Central memory CD8-positive, alpha-beta T cell (primary cell): ENCODE measurements around the gene CBLN1.

ENCODE experiments used
- ATAC-seq: fragments of 150-1000 bp; cut with Tn5 transposase; replicated peaks from 2 replicates; pipeline ENCODE4 v1.10.0; 2022; ENCODE audit warnings: mild to moderate bottlenecking, moderate FRiP score, moderate number of reproducible peaks; ENCODE audit not compliant: poor library complexity, severe bottlenecking; ENCODE audit errors: extremely low read depth
- DNase-seq, 2 donors: peaks; one replicate each; pipeline ENCODE4 v3.0.0; 2021; ENCODE audit warnings: low spot score in 2 of 2
- H3K27ac Mint-ChIP-seq: one replicate; pipeline ENCODE4 v1.8.0; 2022; ENCODE audit warnings: low read depth, mild to moderate bottlenecking, moderate library complexity, mixed read lengths
- H3K27me3 Mint-ChIP-seq: one replicate; pipeline ENCODE4 v1.8.0; 2022; ENCODE audit warnings: mixed read lengths
- H3K36me3 Mint-ChIP-seq: one replicate; pipeline ENCODE4 v1.8.0; 2022; ENCODE audit warnings: mild to moderate bottlenecking, moderate library complexity, mixed read lengths; ENCODE audit not compliant: insufficient read depth
- H3K4me1 Mint-ChIP-seq: one replicate; pipeline ENCODE4 v1.8.0; 2022; ENCODE audit warnings: mixed read lengths
- H3K4me3 Mint-ChIP-seq: one replicate; pipeline ENCODE4 v1.8.0; 2022; ENCODE audit warnings: mild to moderate bottlenecking, moderate library complexity, mixed read lengths
- H3K9me3 Mint-ChIP-seq: one replicate; pipeline ENCODE4 v1.8.0; 2022; ENCODE audit warnings: mixed read lengths

The CBLN1 gene

DNA sequence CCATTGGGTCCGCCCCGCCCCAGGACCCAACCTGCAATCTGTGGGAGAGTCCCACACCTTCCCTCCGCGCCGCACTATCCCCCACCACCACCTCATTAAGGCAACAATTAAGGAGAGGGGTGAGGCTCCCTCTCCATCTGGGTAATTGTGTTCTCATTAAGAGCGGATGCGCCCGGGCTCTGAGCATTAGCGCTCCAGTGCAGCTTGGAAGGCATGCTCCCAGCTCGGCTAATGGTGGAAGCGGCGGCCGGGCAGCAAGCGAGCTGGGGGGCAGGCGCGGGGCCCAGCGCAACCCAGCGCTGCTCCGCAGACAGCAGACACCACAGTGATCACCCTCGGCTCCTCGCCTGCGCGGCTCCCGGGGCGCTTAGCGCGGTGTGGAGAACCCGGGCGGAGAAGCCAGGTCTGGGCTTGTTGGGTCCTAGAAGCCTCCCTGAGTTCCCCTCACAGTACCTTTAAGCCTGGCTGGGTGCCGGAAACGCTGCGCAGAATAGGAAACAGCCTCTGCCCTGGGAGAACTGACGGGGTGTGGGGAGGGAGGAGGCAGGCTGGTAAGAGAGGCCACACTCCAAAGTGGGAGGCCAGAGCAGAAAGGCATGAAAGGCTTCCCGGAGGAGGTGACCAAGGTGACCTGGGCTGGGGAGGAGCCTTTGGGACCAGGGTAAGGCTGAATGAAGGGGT lies 6.4 kb downstream of the CBLN1 start:
- Mint-ChIP-seq H3K27ac (no peak overlapping the region), H3K27me3 (peaks cover 73% of the 10 kb centered on the region), H3K4me3 (no peak overlapping the region), H3K9me3 (no peaks in the 10 kb centered on the region), H3K36me3 (peaks cover under 1% of the 10 kb centered on the region), H3K4me1 (no peaks in the 10 kb centered on the region)
- no peak for DNase-seq
- ATAC-seq = no peak

DNA sequence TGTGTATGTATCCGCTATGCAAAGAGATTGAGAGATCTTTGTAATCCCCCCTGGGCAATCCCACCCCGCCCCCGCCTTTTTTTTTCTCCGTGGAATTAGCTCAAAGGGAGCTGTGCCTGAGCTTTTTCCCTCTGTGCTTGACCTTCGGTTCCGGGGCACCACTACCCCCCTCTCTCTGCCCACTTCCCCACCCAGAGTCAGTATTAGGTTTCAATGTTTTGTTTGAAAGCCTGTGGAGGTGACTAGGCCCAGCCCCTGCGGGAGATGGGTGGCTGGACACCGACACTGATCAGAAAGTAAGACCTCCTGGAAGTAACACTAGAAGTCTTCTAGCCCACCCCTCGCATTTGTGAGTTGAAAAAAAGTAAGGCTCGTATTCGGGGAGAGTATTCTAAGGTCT lies 7.0 kb downstream of the CBLN1 start:
- no peak overlapping the region for H3K4me3 Mint-ChIP-seq

DNA sequence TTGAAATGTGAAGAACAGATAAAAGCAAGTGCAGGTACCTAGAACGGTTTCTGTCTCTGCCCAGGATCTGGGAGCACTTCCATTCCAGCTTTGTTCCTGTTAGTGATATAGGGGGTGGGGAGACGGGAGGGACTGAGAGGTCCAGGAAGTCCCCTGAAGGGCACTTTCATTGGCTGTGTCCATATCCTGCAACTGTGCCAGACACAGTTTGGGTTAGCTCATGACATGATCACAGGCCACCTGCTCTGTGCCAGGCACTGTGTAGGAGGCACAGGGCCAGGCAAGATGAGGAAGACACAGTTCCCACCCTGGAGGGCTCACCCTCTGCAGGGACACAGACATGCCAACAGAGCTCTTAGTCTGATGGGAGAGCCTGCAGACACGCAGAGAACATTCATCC lies 7.9 kb downstream of the CBLN1 start:
- DNase-seq (no peak), ATAC-seq (no peak)
- Mint-ChIP-seq H3K4me1 (no peaks in the 10 kb centered on the region), H3K36me3 (no peaks in the 10 kb centered on the region), H3K4me3 (no peak overlapping the region), H3K9me3 (no peaks in the 10 kb centered on the region), H3K27me3 (peaks cover 58% of the 10 kb centered on the region), H3K27ac (no peak overlapping the region)

More for the DNA sequence above, 7.0 kb downstream of the CBLN1 start:
- H3K4me1 Mint-ChIP-seq = no peaks in the 10 kb centered on the region
- no peak overlapping the region for H3K27ac Mint-ChIP-seq
- no peaks in the 10 kb centered on the region for H3K36me3 Mint-ChIP-seq
- peaks cover 67% of the 10 kb centered on the region for H3K27me3 Mint-ChIP-seq
- ATAC-seq (no peak), DNase-seq (no peak)
- no peaks in the 10 kb centered on the region for H3K9me3 Mint-ChIP-seq

DNA sequence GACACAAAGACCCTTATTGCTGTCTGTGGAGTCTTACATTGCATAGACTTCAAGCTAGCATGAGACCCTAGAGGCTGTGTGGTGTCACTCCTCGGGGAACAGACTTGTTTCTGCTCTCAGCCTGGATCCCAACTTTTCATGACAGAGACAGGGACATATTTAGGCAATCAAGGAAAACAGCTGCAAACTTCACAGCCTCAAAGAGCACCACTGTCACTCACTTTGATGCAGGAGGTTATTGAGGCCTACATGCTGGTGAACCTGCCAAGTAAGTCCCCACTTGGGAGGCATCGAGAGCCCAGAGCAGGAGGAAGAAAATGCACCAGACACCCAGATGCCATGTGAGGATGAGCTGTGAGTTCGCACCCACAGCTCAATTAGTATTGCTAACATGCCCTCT lies 10.3 kb downstream of the CBLN1 start:
- no peak for ATAC-seq
- Mint-ChIP-seq H3K4me1 (no peaks in the 10 kb centered on the region), H3K27ac (no peak overlapping the region)

DNA sequence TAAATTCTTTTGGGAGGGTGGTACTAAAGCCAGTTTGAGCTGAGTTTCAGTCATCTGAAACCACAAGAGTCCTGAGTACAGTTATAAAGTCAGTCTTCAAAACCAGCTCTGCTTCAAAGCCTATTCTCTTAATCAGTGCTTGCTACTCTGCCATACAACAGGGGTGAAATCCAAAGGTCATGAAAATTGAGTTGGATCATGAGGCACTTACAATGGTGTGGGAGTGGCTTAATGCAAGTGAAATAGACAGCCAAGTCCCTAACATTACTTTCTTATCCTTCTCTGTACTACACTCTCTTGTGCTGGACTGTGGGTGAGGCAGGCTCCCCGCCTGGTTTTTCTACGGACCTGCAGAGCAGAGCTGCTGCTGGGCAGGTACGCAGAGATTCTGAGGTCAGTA lies 12.4 kb downstream of the CBLN1 start:
- H3K27me3 Mint-ChIP-seq = peaks cover 13% of the 10 kb centered on the region
- no peak overlapping the region for H3K27ac Mint-ChIP-seq
- H3K9me3 Mint-ChIP-seq = peaks cover 4% of the 10 kb centered on the region
- H3K4me1 Mint-ChIP-seq = no peaks in the 10 kb centered on the region
- H3K4me3 Mint-ChIP-seq = no peak overlapping the region
- no peaks in the 10 kb centered on the region for H3K36me3 Mint-ChIP-seq
- ATAC-seq (no peak), DNase-seq (no peak)

More for the DNA sequence above, 10.3 kb downstream of the CBLN1 start:
- no peaks in the 10 kb centered on the region for H3K36me3 Mint-ChIP-seq
- H3K4me3 Mint-ChIP-seq = no peak overlapping the region
- peaks cover 34% of the 10 kb centered on the region for H3K27me3 Mint-ChIP-seq
- H3K9me3 Mint-ChIP-seq = peaks cover 4% of the 10 kb centered on the region
- no peak for DNase-seq

DNA sequence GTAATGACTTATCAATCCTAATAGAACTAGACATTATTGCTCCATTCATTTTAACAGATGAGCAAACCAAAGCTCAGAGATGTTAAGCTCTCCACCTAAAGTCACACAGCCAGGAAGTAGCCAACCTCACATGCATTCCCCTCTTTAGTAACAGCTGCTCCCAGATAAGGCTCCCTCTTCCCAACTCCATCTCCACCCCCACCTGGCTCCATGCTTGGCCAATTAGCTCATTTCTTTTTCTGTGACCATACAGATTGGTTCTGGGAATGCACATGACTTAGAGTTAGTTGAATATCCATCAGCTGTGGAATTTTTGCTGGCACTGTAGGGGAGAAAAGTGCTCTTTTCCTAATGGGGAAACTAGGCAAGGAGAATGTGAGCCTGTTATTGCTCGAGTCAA lies 13.0 kb downstream of the CBLN1 start:
- H3K4me1 Mint-ChIP-seq = no peaks in the 10 kb centered on the region
- H3K9me3 Mint-ChIP-seq = peaks cover 4% of the 10 kb centered on the region
- H3K27ac Mint-ChIP-seq = no peak overlapping the region
- DNase-seq (no peak), ATAC-seq (no peak)
- no peak overlapping the region for H3K4me3 Mint-ChIP-seq
- no peaks in the 10 kb centered on the region for H3K36me3 Mint-ChIP-seq
- H3K27me3 Mint-ChIP-seq = peaks cover 7% of the 10 kb centered on the region

DNA sequence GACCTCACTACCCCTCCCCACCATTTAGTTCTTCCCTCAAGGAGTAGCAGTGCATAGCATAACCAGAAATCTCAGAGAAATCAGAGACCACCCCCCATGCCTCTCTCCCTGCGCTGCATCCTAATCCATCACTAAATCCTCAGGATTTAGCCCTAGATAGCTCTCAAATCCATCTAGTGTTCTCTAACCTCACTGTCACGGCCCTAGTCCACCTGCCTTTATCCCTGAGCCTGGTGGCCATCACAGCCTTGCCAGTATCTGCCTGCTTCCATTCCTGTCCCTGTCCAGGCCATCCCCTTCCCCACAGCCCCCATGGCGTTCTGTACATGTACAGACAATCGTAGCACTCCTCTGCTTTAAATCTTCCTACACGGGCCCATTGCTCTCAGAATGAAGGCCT lies 19.1 kb downstream of the CBLN1 start:
- H3K36me3 Mint-ChIP-seq = no peaks in the 10 kb centered on the region
- no peaks in the 10 kb centered on the region for H3K27me3 Mint-ChIP-seq
- no peak overlapping the region for H3K27ac Mint-ChIP-seq
- H3K9me3 Mint-ChIP-seq = peaks cover 11% of the 10 kb centered on the region
- DNase-seq (no peak), ATAC-seq (no peak)
- no peaks in the 10 kb centered on the region for H3K4me1 Mint-ChIP-seq
- no peak overlapping the region for H3K4me3 Mint-ChIP-seq

DNA sequence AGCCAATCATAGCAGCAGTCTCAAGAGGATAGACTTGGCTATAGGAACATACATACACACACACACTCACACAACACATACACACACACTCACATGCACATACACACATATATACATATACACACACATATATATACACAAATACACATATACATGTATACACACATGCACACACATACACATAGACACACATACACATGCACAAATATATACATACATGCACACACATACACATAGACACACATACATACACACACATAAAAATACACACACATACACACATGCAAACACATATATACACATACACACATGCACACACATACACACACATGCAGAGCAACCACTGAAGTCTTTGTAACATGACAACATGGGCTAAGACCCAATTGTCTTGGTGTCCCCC lies 19.7 kb downstream of the CBLN1 start:
- Mint-ChIP-seq H3K9me3 (peaks cover 10% of the 10 kb centered on the region), H3K36me3 (no peaks in the 10 kb centered on the region), H3K4me3 (no peak overlapping the region), H3K4me1 (no peaks in the 10 kb centered on the region), H3K27ac (no peak overlapping the region), H3K27me3 (no peaks in the 10 kb centered on the region)
- ATAC-seq = no peak
- DNase-seq = no peak

DNA sequence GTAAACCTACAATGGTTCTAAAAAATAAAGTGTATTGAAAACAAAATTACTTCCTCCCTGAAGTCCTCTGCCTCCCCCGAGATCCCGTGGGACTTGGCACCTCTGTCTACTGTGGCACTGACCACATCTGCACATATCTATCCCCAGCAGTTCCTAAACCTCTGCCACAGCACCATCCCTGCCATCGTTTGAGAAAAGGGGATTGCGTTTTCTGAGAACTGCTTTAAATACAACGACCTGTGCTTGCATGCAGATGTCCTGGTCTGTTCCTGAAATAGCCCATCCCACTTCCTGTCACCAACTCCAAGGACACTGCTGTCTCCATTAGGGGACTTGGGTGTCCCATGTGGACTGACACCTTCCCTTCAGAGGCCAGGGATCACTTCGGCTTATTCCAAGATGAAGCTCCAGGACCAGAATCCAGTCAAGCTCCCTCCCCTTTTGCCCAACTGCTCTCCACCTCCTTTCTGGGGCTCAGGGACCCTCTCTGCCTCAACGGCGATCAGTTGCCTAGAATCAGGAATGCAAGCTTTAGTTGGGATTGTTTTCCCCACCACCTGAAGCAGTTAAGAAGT lies 20.6 kb downstream of the CBLN1 start:
- Mint-ChIP-seq H3K4me3 (no peak overlapping the region), H3K36me3 (no peaks in the 10 kb centered on the region), H3K4me1 (no peaks in the 10 kb centered on the region), H3K9me3 (peaks cover 10% of the 10 kb centered on the region), H3K27me3 (no peaks in the 10 kb centered on the region), H3K27ac (no peak overlapping the region)
- no peak for DNase-seq
- no peak for ATAC-seq

DNA sequence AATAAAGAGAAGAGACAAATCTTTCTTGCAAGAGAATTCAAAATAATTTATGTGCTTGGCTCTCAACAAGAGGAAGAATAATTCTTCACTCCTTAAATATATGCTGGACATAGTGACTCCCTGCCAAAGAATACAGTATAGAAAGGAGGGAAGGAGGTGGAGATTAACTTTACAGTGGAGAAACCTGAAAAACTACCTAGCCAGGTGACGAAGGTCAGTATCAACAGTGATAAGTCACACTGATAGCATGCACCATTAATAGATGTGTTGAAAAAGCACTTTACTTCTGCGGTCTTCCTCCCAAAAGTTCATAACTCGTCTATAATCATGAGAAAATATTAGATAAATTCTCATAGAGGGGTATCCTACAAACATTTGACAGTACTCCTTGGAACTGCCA lies 21.4 kb downstream of the CBLN1 start:
- H3K27ac Mint-ChIP-seq = no peak overlapping the region
- ATAC-seq = no peak
- H3K27me3 Mint-ChIP-seq = no peaks in the 10 kb centered on the region
- H3K4me1 Mint-ChIP-seq = no peaks in the 10 kb centered on the region
- H3K9me3 Mint-ChIP-seq = peaks cover 16% of the 10 kb centered on the region
- no peak for DNase-seq
- H3K4me3 Mint-ChIP-seq = no peak overlapping the region
- no peaks in the 10 kb centered on the region for H3K36me3 Mint-ChIP-seq

DNA sequence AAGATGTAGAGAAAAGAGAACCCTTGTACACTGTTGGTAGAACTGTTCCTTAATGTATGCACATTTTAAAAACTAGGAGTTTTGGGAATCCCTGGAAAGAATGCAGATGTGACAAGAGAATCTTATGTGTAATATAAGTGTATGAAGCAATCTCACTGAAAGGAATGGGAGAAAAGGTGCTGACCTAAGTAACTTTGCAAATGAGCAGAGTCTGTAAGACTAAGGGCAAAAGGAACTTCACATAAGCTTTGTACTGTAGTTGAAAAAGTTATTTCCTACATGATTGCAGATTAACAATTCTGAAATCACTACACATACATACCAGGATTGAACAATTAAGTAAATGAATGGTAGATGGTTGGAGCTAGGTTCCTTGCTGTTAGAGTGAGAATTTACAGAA lies 22.3 kb downstream of the CBLN1 start:
- Mint-ChIP-seq H3K27ac (no peak overlapping the region), H3K36me3 (no peaks in the 10 kb centered on the region), H3K9me3 (peaks cover 16% of the 10 kb centered on the region), H3K4me3 (no peak overlapping the region), H3K4me1 (no peaks in the 10 kb centered on the region), H3K27me3 (peaks cover 4% of the 10 kb centered on the region)
- ATAC-seq (no peak), DNase-seq (no peak)

DNA sequence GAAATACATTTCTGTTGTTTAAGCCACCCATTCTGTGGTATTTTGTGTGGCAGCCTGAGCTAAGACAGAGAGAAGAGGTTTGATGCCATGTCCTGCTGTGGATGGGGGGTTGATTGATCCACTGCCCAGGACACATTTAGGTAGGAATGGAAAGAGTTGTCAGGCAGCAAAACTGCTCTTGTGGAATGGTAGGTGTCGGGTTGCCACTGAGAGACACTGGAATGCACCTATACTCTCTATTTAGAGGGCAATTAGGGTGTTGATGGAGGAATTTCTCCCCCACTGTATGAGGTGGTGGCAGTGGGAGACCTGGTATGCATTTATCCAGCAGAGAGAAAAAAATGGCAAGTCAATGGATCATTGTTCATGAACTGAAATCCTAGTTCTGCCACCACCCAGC lies 30.9 kb downstream of the CBLN1 start:
- ATAC-seq = no peak
- Mint-ChIP-seq H3K27me3 (peaks cover 27% of the 10 kb centered on the region), H3K36me3 (no peaks in the 10 kb centered on the region), H3K4me3 (no peak overlapping the region), H3K9me3 (peaks cover 2% of the 10 kb centered on the region), H3K4me1 (no peaks in the 10 kb centered on the region), H3K27ac (no peak overlapping the region)
- DNase-seq = no peak

DNA sequence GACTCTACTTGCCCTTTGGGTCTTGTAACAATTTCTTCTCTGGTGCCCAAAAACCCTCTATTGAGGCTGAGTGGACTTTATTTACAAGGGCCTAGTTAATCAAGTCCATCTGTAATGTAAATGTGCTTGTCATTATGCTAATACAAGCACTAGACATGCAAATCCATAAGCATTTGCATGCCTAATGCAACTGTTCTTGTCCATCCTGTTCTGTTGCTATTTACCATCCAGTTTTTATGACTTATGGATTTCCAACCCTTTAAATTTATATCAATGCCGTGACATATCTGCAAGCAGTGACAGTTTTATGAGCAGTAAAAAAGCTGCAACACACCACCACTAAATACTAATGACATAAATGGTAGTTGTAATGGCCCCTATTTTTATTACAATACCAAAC lies 33.4 kb downstream of the CBLN1 start:
- no peak overlapping the region for H3K27ac Mint-ChIP-seq
- H3K4me1 Mint-ChIP-seq = no peaks in the 10 kb centered on the region
- no peak for DNase-seq
- no peaks in the 10 kb centered on the region for H3K9me3 Mint-ChIP-seq
- no peak for ATAC-seq
- no peak overlapping the region for H3K4me3 Mint-ChIP-seq
- peaks cover 16% of the 10 kb centered on the region for H3K27me3 Mint-ChIP-seq
- H3K36me3 Mint-ChIP-seq = no peaks in the 10 kb centered on the region
